GM12892 (cell line): ENCODE measurements around the gene TRAF4.

Experiments
- DNase-seq: peaks from one replicate; pipeline ENCODE4 v3.0.0; 2011; ENCODE audit not compliant: insufficient read length
- FAIRE-seq: peaks from 2 replicates; lab custom pipeline; 2011; peaks lifted over from hg19 to GRCh38; lab: Jason Lieb, UNC
- POLR2A ChIP-seq: IDR thresholded peaks from 2 replicates; pipeline ENCODE4 v1.6.1; 2011; ENCODE audit warnings: low read depth, low read length, control low read depth
- POLR2AphosphoS5 ChIP-seq: IDR thresholded peaks from 2 replicates; pipeline ENCODE4 v1.6.1; 2011; ENCODE audit warnings: low read depth, low read length, control low read depth
- TAF1 ChIP-seq: IDR thresholded peaks from 2 replicates; pipeline ENCODE4 v1.6.1; 2011; ENCODE audit warnings: low read depth, mild to moderate bottlenecking, control low read depth, low read length, borderline replicate concordance

TRAF4 gene

DNA sequence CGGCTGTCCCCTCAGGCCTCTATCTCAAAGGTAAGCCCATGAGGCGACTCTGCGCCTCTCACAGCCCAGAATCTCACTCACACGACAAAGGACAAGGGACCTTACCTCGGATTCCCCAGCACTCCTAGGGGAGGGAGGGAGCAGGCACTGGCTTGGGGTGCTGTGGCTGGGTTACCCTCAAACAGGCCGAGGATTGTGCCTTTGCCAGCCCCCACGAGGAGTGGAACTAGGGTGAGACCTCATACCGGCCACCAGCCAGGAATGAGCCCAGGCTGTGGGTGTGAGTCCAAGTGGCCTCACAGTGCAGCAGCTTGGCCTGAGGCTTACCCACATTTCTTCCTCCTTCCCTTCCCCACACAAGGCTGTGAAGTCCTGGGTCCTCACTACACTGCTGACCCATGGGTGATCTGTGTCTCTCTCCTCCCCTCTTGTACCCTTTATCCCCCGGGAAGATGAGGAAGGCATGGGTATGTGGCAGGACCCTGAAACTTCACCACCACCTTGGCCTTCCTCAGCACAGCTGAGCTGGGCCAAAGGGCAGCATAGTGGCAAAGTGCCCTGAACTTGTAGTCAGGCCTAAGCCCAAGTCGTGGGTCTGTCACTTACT lies 38.0 kb upstream of the TRAF4 start:
- no peak for FAIRE-seq
- no peak for DNase-seq
- TF ChIP-seq POLR2A (no peak), POLR2AphosphoS5 (no peak), TAF1 (no peak)

GRCh38 chr17:28706471-28707338 lies 37.1 kb upstream of the TRAF4 start:
- TF ChIP-seq TAF1, result no peak
- TF ChIP-seq POLR2A, result no peak
- TF ChIP-seq POLR2AphosphoS5, result no peak
- FAIRE-seq (no peak), DNase-seq (no peak)

- no peak for DNase-seq
- FAIRE-seq, result no peak
- TF ChIP-seq POLR2AphosphoS5 (no peak), TAF1 (no peak), POLR2A (no peak)
Observed at GRCh38 chr17:28707339-28707720, 36.5 kb upstream of the TRAF4 start.

GRCh38 chr17:28710861-28711722 lies 32.7 kb upstream of the TRAF4 start:
- no peak for FAIRE-seq
- TF ChIP-seq POLR2A, result peak; percentile 80
- peak; percentile 55 for TF ChIP-seq POLR2AphosphoS5
- TF ChIP-seq TAF1, result no peak
- peak; percentile 94 for DNase-seq

DNA sequence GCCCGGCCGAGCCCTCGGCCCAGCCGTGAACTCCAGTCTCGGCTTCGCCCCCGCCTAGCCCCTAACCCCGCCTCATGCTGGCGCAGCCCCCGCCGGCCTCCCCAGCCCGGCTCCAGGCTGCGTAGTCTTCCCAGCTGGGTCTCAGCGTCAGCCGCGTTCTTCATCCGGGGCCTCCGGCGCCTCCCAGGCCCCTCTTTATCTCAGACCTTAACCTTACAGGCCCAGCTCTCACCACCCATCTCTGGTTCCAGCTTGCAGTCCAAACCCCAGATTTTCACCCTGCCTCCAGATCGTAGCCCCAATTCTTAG lies 32.1 kb upstream of the TRAF4 start, which contains the start of gene PROCA1:
Gene PROCA1 (minus strand): TSS at position 166 of the 309 bp plus-strand sequence. CDS start 228 bp downstream, outside the sequence.
- FAIRE-seq (no peak), DNase-seq (no peak)

GRCh38 chr17:28712032-28712704 lies 31.6 kb upstream of the TRAF4 start:
- TF ChIP-seq TAF1 (0 out of 2 replicates have a peak, but pooled peaks have one; percentile 44), POLR2AphosphoS5 (no peak)
- DNase-seq (peak; percentile 72), FAIRE-seq (peak; percentile 64)

More for the DNA sequence above, 32.1 kb upstream of the TRAF4 start, which contains the start of gene PROCA1:
- TF ChIP-seq POLR2A, result no peak; the same call in 1 of the 2 replicates
- no peak for TF ChIP-seq TAF1
- TF ChIP-seq POLR2AphosphoS5, result no peak

DNA sequence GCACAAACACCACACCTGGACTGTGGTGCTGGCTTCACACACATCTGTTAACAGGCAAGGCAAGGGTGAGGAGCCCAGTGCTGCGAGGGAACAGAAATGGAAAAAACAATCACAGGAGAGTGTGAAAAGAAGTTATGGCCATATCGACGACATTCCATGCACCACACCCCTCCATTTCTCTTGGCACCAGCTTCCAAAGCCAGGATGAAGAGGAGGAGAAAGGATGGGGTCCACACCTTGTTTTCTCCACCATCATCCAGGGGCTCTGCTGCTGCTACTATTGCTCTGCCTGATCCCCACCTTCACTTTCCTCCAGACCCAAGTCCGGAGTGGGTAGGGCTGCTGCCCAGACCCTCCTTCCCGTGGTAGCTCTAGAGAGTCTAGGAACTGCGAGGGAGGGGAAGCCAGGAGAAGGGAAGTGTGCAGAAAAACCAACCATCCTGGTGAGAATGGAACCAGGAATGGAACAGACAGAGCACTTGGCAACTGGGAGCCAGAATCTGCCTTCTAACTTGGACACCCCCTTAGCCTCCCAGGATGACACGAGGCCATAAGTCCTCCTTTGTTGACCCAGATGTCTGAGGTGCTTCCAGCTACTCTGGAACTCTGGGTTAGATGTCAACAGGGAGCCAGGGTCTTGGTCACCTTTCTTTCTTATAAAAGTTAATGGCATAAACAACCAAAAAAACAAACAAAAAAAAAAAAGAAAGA lies 31.0 kb upstream of the TRAF4 start:
- FAIRE-seq (no peak), DNase-seq (no peak)
- no peak for TF ChIP-seq POLR2A
- no peak for TF ChIP-seq POLR2AphosphoS5
- TF ChIP-seq TAF1, result no peak

DNA sequence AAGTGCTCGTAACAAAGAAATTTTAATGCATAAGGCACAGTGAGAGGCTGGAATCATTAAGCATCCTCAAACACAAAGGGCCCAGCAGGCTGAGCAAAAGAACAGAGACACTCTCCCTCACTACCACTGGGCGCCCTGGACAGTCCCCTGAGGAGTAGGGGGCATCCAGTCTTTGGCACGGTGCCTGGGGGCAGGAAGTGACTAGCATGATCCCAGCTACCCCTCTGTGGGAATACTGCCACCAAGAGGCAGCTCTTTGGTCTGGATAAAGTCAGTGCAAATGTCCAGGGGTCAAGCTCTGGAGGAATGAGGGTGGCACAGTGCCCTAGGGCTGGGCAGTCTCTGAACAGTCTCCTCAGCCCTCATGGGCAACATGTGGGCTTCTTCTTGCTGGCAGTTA lies 29.5 kb upstream of the TRAF4 start:
- DNase-seq (no peak), FAIRE-seq (no peak)
- no peak for TF ChIP-seq POLR2A
- no peak for TF ChIP-seq TAF1
- TF ChIP-seq POLR2AphosphoS5, result no peak

- no peak for DNase-seq
- TF ChIP-seq TAF1, result no peak
- TF ChIP-seq POLR2AphosphoS5, result no peak
- no peak for TF ChIP-seq POLR2A
- no peak for FAIRE-seq
Observed at GRCh38 chr17:28715217-28715616, 28.6 kb upstream of the TRAF4 start.

DNA sequence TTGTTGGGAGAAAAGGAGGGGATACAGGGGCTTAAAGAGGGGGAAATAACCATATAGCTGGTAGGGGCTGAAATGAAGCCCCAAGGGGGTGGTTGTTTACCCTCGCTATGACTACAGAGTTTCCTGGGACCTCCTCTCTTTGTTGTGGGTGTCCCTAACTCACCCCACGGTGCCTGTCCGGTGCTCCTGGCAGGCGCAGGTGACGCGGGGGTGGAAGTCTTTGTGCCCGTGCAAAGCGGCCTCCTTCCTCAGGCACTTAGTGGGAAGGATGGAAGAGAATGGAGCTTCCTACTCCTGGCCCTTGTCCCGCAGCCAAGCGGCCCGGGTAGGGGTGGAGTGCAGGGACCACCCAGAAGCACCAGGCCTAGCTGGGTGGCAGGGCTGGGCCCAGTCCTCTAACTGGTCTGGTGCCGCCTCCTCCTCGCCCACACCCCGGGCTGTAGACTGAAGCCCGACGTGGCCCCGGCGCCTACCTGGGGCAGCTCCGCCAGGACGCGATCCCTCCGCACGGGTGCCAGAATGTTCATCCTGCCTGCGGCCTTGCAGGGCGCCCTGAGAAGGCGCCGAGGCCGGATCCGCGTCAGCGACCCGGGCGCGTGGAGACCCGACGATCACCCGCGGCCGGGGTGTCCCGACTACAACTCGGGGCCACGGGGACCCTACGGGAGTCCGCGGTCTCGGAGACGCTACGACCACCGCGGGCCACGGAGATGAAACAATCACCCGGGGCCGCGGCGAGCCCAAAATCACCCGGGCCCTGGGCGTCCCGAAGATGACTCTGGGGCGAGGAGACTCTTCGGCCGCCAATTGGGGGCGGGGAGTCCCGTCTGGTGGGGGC lies 26.9 kb upstream of the TRAF4 start:
- no peak for TF ChIP-seq TAF1
- TF ChIP-seq POLR2AphosphoS5, result no peak
- FAIRE-seq, result no peak
- DNase-seq, result no peak
